Stimulated activated CD4-positive, alpha-beta T cell treated with anti-CD3 and anti-CD28 coated beads, Interleukin-2, amount 100 ng/mL, for 4 hours (primary cell): ENCODE results near the gene COPZ1.
"Not testable (repeated sequence)": the region's sequence is repeated elsewhere in the genome, so short reads cannot be mapped to it uniquely, and the experiment has no call there.

Experiments used
- DNase-seq: peaks from one replicate; pipeline ENCODE4 v3.0.0-alpha.2; 2020; ENCODE audit warnings: low read depth

COPZ1 gene

DNA sequence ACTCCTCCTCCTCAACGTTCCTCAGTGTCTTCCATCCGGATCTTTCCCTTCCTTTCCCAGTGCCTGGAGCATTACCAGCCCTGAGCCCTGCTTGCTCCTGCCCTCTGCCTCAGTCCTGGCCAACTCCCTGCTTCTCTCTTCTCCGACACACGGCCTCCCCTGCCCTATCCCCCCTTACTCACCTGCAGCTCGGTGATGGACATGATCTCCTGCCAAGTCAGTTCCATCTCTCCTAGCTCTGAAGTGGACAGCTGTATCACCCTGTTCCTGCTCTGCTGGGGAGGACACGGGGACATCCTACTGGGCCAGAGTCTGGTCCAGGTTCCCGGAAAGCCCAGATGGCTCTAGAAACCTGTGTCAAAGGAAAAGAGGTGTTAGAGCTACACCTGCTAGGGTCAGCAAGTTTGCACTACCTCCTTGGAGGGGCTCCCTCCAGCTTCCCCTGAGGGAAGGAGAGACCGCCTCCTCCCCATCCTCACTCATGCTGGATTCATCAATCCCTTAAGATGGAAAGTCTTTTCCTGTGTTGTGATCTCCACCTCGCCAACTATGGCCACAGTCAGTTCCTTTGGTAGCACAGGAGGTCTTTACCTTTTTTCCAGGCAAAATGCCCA lies 29.9 kb upstream of the COPZ1 start:
- DNase-seq = no peak

DNA sequence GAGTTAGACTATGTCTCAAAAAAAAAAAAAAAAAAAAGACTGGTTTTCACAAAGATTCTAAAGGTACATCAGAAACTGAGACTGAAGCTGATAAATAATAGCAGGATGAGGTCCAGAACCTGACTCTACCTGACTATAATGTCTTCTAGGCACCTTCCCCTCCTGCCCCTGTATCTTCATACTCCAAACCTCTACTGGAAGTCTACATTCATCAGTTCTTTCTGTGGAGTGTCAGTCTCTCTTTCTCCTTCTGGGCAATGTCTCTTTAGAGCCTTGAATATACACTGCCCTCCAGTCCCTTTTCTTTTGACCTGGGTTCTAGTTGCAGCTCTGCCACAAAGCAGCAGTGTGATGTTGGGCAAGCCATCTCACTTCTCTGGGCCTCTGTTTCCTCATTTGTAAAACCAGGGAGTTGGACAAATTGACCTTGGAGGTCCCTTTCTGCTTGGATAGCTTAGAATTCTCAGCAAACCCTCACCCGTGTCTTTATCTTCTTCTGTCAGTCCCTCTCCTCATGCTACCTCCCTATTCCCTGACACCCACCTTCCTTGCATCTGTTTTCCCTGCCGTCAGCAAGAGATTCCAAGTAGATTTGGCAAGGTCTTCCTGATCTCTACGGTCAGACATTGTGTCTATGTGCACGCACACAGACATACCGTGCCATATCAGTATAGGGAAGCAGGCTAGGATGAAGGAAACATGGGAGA lies 28.4 kb upstream of the COPZ1 start:
- DNase-seq = no peak

GRCh38 chr12:54298904-54299303 lies 26.0 kb upstream of the COPZ1 start:
- no peak for DNase-seq

- DNase-seq = no peak
These were observed 25.3 kb upstream of the COPZ1 start for GRCh38 chr12:54299515-54300224.

DNA sequence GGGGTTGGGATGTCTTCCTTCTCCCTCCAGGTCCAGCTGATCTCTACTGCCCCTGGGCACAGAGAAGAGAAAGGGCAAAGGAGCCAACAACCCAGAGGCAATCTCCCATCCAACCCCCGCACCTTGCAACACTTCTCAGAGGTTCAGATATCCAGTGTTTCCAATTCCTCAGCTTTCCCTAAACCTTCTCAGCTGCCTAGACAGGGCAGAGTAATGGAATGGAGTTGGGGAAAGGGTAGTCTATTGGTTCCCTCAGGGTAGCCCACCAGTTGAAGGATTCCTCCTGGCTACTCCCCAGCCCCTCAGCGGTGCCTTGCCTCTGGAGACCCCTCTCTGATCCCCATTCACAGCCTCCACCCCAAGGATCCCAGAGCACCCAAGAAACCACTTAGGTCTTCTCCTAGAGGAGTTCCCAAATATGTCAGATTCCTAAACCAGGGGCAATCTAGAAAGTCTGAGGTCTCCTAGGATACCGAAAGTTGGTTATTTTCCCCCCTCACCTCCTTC lies 24.7 kb upstream of the COPZ1 start:
- DNase-seq = no peak

GRCh38 chr12:54300732-54301427 lies 24.1 kb upstream of the COPZ1 start, which contains the start of gene NFE2:
Gene NFE2 (minus strand): TSS chr12:54301015. CDS start chr12:54295248, 5,767 bp downstream.
- DNase-seq = no peak

DNA sequence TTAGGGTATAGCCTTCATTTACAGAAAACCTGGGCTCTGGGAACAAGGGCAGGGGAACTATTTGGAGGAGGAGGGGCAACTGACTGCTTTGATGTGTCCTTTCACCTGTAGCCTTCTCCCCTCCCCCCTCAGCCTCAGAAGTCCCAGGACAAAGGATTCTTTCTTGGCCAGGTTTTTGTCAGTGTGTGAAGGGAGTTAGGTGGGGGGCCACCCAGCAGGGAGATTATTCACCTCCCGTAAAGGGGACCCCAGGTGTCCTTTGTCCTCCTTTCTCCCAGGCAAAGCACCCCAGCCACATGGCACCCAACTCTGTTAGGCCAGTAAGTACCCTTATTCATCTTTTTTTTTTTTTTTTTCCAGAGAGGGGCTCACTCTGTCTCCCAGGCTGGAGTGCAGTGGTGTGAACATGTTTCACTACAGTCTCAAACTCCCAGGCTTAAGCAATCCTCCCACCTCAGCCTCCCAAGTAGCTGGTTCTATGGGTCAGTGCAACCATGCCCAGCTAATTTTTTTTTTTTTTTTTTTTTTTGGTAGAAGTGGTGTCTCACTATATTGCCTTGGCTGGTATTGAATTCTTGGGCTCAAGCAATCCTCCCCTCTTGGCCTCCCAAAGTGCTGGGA lies 23.4 kb upstream of the COPZ1 start:
- DNase-seq = no peak

GRCh38 chr12:54303640-54304039 lies 21.3 kb upstream of the COPZ1 start:
- no peak for DNase-seq

GRCh38 chr12:54304187-54304810 lies 20.6 kb upstream of the COPZ1 start:
- no peak for DNase-seq

GRCh38 chr12:54306925-54307741 lies 17.8 kb upstream of the COPZ1 start:
- DNase-seq = no peak

GRCh38 chr12:54311051-54311450 lies 13.9 kb upstream of the COPZ1 start:
- DNase-seq = no peak

GRCh38 chr12:54312309-54312708 lies 12.6 kb upstream of the COPZ1 start:
- not testable (repeated sequence) for DNase-seq

DNA sequence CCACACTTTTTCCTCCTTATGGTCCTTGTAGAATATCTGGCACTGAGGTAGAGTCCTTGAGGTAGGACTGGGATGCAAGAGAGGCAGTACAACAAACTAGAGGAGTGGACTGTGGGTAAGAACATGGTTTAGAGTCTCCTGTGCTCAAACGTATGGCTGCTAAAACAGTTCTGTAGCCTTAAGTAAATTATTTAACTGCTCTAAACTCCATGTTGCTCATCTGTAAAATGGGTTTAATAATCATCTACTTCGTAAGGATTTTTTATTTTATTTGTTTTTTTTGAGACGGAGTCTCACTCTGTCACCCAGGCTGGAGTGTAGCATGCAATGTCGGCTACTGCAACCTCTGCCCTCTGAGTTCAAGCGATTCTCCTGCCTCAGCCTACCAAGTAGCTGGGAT lies 3.6 kb upstream of the COPZ1 start:
- no peak for DNase-seq

GRCh38 chr12:54325442-54326109 lies 645 bp downstream of the COPZ1 start:
- not testable (repeated sequence) for DNase-seq

DNA sequence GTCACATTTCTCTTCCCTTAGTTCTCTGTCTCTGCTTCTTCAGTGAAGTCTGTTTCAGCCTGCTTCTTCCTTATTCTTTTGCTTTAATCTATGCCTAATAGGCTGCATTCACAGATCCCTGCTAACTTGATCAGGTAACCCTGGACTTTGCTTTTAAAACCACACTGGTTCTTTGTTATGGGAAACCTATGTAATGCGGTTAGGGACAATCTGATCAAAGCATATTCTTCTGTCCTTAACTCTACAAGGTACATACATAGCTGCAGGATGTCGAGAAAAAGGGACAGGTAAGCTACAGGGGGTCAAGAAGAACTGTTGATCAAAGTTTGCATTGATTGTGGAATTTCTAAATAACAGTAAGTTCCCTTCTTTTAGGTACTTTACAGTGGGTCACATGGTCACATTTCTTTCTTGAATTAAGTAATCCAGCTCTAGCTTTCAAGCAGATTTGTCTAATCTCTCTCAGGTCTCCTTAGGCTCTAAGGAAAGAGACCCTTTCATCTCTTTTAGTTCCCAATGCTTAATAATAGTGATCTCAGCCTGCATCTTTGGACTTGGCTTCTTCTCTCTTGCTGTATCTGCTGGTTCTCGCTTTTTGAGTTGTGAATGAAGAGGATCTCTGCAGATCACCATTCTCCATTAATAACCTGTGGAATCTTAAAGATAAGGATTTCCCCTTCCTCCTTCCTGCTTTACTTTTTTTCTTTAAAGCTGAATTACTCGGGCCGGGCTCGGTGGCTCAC lies 3.8 kb downstream of the COPZ1 start:
- DNase-seq = no peak

GRCh38 chr12:54329759-54330158 lies 4.8 kb downstream of the COPZ1 start:
- DNase-seq = no peak

GRCh38 chr12:54330442-54330841 lies 5.5 kb downstream of the COPZ1 start:
- DNase-seq = no peak

GRCh38 chr12:54331461-54331860 lies 6.5 kb downstream of the COPZ1 start:
- DNase-seq = no peak

- no peak for DNase-seq
These were observed 8.6 kb downstream of the COPZ1 start for GRCh38 chr12:54333420-54334034.
